Stomach (tissue), 4 donors: ENCODE data around the gene CFAP210.
"Not testable (repeated sequence)": the region's sequence is repeated elsewhere in the genome, so short reads cannot be mapped to it uniquely, and the experiment has no call there.

ENCODE experiments used
- CTCF ChIP-seq, 7 experiments: fragments of 450-650 bp in 4 of 7; fragments of 200-600 bp in 3 of 7; sonication (generic) in 3 of 7; IDR thresholded peaks; one replicate each; pipeline ENCODE4 v1.5.1; 2016 to 2019; ENCODE audit warnings: antibody characterized with exemption in 7 of 7, control low read depth in 2 of 7, mild to moderate bottlenecking in 1 of 7
- EP300 ChIP-seq: sonication (generic); formaldehyde crosslinking; IDR thresholded peaks from one replicate; pipeline ENCODE4 v1.6.1; 2017; ENCODE audit warnings: antibody characterized with exemption
- POLR2A ChIP-seq, 4 donors: fragments of 450-650 bp; IDR thresholded peaks; one replicate each; pipeline ENCODE4 v1.6.1; 2016; ENCODE audit warnings: antibody characterized with exemption in 4 of 4, control low read depth in 2 of 4, mild to moderate bottlenecking in 1 of 4, moderate library complexity in 1 of 4
- POLR2AphosphoS5 ChIP-seq, 3 donors: sonication (generic); formaldehyde crosslinking; IDR thresholded peaks; one replicate each; pipeline ENCODE4 v1.6.1; 2016; ENCODE audit warnings: antibody characterized with exemption in 3 of 3

DNA sequence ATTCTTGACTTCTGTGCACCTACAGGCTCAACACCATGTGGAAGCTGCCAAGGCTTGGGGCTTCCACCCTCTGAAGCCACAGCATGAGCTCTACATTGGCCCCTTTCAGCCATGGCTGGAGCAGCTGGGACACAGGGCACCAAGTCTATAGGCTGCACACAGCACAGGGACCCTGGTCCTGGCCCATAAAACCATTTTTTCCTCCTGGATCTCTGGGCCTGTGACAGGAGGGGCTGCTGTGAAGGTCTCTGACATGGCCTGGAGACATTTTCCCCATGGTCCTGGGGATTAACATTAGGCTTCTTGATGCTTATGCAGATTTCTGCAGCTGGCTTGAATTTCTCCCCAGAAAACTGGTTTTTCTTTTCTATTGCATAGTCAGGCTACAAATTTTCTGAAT lies 6.3 kb downstream of the CFAP210 start:
- not testable (repeated sequence) for TF ChIP-seq CTCF (IDR thresholded peaks at IDR 0.05); POLR2A (IDR thresholded peaks at IDR 0.05); POLR2AphosphoS5 (IDR thresholded peaks at IDR 0.05); EP300
